HG02610 (cell line): ENCODE data around the gene TGIF1.
A peak's percentile ranks its signal among the peaks of the same experiment; 100 is the strongest.

Experiments used
- ATAC-seq: cut with Tn5 transposase; IDR thresholded peaks from one replicate; pipeline ENCODE4 v1.9.1; 2021; ENCODE audit warnings: mild to moderate bottlenecking, moderate library complexity; ENCODE audit not compliant: unreplicated experiment

The TGIF1 gene

DNA sequence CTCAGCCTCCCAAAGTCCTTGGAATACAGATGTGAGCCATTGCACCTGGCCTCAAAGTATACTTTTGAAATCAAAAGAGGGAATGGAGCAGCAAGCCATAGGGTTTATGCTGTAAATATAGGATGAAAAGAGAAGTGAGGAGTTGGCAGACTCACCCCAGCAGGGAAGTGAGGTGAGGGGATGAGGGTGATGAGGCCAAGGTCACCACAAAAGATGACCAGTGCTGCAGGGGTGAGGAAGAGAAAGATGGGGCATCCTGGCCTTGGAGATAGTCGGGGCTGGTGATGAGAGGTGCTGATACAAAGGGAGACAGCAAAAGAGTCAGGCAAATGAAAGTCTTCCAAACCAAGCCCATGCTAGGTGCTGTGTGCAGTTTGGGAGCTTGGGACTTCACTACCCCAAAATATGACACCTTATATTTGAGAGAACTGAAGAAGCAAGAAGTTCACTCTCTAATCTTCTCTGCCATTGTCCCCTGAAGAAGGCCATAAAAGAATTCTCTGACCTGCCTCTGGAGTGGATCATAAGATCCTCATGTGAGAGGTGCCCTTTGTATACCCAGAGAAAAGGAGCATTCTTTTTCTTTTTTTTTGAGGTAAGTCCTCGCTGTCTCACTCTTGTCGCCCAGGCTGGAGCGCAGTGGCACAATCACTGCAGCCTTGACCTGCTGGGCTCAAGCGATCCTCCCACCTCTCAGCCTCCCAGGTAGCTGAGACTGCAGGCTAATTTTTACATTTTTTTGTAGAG is 31.0 kb downstream of the TGIF1 start:
- no peak for ATAC-seq

- no peak for ATAC-seq
Observed at GRCh38 chr18:3481696-3482210, 31.8 kb downstream of the TGIF1 start.

- no peak for ATAC-seq
Observed at GRCh38 chr18:3482258-3482657, 32.3 kb downstream of the TGIF1 start.

DNA sequence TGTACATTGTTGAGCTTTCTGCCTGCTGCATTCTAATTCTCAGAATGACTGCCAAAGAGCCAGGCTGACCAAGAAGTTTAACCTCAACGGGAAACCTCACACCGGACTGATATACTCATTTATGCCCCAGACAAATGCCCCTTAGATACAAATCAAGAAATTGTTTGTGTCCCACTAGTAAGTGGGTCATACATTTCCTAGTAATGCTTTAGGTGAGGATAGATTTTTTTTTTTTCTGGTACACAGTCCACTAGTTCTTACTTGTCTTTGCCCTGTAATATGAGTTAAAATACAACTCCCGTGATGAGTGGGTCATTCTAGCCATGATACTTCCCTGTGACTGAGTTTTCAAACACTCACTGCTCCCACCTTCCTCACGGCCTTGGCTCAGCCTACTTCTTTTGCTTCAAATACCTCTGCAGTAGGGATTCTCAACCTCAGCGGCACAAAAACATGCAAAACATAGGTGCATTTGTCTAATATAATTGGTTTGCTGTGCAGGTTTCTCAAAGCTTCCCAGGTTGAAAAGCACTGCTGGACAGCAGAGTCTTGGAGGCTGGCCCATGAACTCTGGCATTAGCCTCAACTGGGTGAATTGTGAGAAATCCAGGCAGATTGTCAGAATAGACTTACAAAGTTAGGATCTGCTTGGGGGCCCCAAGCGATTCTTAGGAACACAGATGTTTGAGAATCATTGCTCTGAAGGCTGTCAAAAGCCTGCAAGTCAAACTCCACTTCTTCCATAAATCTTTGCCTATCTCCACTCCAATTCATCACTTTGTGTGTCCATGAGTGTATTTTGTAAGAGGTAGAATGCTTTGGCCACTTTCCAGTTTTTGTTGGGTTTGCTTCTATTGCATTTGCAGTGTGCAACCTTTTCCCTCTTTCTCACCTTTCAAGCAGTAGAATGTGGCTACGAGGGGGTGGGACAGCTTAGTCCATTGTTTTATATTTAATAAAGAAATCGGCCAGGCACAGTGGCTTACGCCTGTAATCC is 35.5 kb downstream of the TGIF1 start:
- peak; percentile 93 for ATAC-seq

DNA sequence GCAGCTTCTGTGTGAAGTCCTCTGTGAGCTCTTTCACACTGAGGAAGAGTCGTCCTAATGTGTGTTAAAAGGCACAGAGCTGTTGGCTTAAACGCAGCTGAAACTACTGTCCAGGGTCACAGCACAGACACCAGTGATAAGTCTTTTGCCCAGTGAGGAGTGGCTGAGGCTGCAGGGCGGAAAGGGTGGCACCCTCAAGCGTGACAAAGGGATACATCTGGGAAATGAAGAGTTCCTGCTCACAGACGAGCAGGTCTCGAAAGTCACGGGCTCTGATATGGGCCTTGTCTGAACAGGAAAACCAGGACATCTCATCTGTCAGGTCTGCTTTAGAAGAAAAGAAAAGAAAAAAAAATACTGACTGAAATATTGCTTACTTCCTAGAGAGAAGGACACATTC is 36.5 kb downstream of the TGIF1 start:
- ATAC-seq = no peak

DNA sequence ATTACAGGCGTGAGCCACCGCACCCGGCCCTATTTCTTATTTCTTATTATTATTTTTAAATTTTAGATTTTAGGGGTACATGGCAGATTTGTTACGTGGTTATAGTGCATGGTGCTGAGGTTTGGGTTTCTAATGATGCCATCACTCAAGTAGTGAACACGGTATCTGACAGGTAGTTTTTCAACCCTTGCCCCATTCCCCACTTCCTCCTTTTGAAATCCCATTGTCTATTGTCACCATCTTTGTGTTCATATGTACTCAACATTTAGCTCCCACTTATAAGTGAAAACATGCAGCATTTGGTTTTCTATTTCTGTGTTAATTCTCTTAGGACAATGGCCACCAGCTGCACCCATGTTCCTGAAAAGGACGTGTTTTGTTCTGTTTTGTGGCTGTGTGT is 39.5 kb downstream of the TGIF1 start:
- no peak for ATAC-seq

GRCh38 chr18:3491981-3492555 is 42.1 kb downstream of the TGIF1 start:
- ATAC-seq = no peak

DNA sequence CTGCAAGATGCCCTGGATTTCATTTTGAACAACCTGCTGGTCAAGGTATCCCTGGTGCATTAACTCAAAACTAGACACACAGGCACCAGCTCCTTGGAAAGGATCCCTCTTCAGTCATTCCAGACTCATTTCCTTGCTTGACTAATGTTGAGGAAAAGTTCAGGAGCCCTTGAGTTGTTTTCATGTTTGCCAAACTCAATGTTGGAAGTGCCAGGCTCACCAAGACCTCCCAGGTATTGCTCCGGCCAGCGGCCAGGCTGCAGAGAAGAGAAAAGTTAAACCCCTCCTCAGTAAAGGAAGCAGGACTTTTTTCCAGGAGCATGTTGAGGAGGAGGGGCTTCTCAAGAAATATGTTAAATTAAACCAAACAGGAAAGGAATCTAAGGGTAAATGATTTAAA is 42.7 kb downstream of the TGIF1 start:
- ATAC-seq = no peak

DNA sequence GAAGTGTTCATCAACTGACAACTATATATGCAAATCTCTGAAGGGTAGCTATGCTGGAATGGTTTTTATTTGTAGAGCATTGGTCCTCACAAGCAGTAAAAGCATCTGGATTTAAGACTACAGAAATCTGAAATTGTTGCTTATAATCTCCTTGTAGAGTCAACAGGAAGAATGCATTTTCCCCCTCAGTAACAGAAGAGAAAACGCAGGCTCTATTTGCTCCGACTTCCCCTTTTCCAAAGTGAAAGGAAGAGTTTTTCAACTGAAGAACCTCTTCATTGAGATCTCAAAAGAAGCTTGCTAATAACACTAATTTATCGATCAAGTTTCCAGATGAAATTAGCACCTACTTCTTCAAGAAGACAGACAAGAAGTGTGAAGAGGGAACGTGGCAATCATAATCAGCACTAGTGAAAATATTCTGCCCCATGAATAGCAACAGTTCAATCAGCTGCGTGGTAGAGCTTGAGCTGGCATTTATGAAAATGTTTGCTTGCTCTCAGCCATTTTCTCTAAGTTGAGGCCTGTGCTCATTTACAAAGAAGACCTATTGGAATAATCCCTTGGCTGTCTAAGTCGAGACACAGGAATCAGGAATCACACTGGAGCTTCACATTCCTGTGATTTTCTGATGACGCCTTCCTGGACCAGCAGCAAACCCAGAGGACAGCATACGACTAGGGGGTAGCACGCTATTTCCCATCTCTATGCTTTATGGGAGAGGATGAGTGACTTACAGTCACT is 43.7 kb downstream of the TGIF1 start:
- no peak for ATAC-seq

GRCh38 chr18:3494245-3494526 is 44.2 kb downstream of the TGIF1 start:
- ATAC-seq = no peak

- ATAC-seq = no peak
Observed at GRCh38 chr18:3494569-3494968, 44.6 kb downstream of the TGIF1 start.

GRCh38 chr18:3495691-3496430 is 45.9 kb downstream of the TGIF1 start:
- ATAC-seq = no peak

DNA sequence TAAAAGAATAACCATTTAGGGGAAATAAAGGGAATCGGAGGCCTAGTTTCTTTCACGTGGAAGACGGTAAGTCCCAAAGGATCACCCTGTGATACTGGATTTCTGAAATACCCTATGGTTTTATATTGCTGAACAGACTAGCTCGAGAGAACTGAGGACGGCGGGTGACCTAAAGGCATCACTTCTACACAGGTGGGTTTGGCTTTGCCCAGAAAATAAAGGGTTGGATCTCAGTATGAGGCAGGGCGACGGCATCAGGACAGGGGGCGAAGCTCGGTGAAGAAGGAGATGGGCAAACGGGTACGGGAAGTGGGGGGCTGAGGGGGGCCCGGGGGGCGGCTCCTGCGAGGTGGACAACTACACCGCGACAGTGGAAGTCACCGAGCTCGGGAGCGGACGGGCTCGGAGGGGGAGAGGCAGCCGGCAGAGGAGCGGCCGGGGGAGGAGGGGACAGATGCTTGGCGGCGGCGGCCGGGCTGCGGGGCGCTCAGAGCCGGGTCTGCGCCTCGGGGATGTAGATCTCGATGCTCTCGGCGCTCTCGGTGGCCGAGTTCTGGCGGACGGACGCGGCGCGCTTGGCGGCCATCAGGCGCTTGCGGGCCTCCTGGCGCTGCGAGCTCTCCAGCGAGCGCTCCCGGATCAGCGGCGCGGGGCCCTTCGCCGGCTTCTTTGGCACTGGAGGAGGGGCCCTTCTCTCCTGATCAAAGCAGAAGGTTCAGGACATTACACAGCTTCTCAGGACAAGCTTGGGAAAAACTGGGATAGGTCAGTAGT is 48.9 kb downstream of the TGIF1 start:
- ATAC-seq = no peak

- ATAC-seq = no peak
Observed at GRCh38 chr18:3499501-3499900, 49.5 kb downstream of the TGIF1 start.

DNA sequence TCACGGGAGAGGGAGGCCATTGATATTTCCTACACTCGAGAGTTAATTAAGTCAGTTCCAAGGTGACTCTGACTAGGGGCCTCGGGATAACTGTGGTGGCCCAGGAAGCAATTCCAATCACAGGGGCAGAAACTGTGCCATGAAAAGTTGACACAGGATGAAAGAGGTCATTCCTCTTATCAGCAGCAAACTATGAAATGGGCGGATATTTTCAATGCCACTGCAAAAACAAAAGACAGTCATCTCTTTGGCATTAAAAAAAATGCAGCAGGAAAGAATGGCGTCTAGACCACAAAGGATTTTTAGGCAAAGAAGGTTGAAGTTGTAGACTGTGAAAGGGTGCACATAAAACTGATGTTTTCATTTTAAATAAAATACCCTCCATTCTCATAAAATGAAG is 50.0 kb downstream of the TGIF1 start:
- no peak for ATAC-seq

GRCh38 chr18:3502650-3503049 is 52.7 kb downstream of the TGIF1 start:
- no peak for ATAC-seq

DNA sequence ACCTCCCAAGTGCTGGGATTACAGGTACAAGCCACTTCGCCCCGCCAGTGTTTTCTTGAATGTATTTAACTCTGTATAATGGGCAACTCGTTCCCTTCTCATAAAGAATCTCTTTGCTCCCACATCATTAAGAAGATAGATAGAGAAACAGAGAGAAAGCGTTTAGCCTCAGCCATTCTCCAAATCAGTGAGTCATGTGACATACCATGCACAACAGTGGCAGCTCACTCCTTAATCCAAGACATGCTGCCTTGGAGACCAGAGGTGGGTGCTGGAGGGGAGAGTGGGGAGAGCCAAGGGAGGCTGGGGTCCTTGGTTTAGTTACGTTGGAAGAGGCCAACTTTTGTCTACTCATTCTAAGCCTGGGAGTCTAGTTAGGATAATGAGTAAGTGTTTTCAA is 54.7 kb downstream of the TGIF1 start:
- no peak for ATAC-seq

DNA sequence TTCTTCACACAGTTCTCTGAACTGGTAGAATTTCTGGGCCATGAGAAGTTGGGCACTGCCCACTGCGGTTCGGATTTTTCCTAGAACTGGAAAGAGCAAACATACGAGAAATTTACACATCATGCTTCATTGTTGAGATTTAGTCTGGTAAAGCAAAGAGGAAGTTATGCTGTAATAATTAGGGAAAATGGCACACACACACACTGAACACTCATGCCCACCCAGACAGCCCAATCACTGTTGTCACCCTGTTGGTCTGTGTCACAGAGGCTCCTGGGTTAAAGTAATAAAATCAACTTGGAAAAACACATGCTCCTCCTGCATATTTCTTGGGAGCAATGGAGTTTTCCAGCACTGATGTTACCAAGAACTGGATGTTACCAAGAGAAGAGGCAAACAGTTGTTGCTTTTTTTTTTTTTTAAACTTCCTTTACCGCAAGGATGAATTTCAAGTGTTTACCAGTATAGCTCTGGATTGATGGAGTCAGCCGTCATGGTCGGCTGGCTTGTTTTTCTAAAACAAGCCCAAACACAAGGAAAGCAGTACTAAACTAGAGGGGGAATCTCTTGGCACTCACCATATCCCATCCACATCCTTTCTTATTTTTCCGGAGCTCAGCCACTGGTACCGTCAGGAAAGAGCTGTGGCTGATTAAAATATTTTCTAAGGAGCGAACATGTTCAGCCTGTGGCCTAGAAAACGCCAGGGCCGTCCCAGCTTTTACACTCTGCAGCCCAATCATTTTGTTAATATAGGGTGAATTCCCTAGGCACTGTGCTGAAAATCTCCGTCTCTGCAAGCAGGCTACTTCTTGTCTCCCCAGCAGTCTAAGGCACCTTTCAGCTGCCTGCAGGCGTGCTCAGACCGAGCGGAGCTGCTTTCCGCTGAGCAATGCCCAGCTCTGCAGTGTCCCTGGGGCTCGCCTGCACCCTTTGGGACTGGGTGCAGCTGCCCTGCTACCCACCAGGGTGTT is 58.9 kb downstream of the TGIF1 start:
- no peak for ATAC-seq
